Activated gamma-delta T cell treated with anti-CD3 and anti-CD28 coated beads, Interleukin-2, amount 50 U/mL, for 16 hours (primary cell): ENCODE measurements around the gene TOPBP1.
"Not testable (repeated sequence)": the region's sequence is repeated elsewhere in the genome, so short reads cannot be mapped to it uniquely, and the experiment has no call there.

Source experiments
- DNase-seq: peaks from one replicate; pipeline ENCODE4 v3.0.0-alpha.2; 2020; ENCODE audit warnings: low read depth

TOPBP1 gene

GRCh38 chr3:133570937-133571320 lies 90.8 kb downstream of the TOPBP1 start:
- no peak for DNase-seq

GRCh38 chr3:133570139-133570936 lies 91.4 kb downstream of the TOPBP1 start:
- no peak for DNase-seq

GRCh38 chr3:133568294-133569014 lies 93.3 kb downstream of the TOPBP1 start:
- no peak for DNase-seq

- DNase-seq, result no peak
Observed at GRCh38 chr3:133563816-133564215, 97.9 kb downstream of the TOPBP1 start.

GRCh38 chr3:133563186-133563591 lies 98.6 kb downstream of the TOPBP1 start:
- DNase-seq, result no peak

- no peak for DNase-seq
Observed at GRCh38 chr3:133562376-133562775, 99.4 kb downstream of the TOPBP1 start.

- DNase-seq, result no peak
Observed at GRCh38 chr3:133561679-133562078, 100.1 kb downstream of the TOPBP1 start.

- not testable (repeated sequence) for DNase-seq
Observed at GRCh38 chr3:133551589-133551988, 110.2 kb downstream of the TOPBP1 start.
